ENCODE results near the gene STYX.
A peak's percentile ranks its signal among the peaks of the same experiment; 100 is the strongest.

Gene STYX

DNA sequence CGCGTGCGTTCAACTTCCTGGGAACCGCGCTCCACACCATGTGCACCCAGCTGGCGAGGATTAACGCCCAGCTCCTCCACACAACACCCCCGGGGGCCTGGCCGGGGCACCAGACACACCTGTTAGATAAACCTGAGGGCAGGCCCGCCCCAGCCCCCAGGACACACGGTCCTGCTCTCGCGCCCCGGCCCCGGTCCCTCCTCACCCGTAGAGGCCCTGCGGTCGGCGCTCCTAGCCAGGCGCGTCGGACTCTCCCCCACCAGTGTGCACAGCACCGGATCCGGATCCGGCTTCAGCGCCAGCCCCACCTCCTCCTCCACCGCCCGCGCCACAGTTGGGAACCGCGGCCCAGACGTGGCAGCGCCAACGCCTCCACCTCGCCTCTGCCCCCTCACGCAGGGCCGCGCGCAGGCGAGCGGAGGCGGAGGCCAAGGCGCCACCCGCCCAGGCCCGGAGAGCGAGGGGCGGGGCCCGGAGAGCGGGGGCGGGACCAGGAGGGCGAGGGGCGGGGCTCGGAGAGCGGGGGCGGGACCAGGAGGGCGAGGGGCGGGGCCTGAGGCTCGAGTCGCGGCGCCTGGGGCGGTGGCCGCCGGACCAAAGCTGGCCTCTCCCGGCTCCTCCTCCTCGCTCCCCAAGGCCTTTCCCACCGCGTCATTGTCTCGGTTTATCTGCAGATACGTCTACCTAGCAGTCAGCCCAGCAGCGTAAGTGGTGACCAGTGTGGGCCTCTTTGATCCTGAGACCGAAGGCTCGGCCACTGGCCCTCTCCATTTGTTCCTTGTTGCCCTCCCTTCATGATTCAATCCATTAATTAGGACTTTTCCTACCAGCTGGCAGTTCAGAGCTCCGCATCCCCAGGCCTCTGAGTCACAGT lies 61.5 kb downstream of the STYX start, which contains the start of gene GNPNAT1:
TSS of gene GNPNAT1 (minus strand) at position 385 of the 874 bp plus-strand sequence. CDS start 6,957 bp downstream, outside the sequence.
- peak; percentile 91 for DNase-seq

DNA sequence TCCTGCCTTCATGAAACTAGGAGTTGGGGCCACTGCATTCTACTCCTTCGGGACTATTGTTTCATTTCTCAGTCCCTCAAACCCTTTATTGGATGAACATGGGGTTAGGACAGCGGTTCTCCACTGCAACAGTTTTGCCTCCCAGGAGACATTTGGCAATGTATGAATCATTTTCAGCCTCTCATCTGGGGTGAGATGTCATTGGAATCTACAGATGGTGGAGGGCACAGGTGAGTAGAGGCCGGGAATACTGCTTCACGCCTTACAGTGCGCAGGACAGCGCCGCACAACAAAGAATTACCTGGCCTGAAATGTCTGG lies 62.1 kb downstream of the STYX start:
- DNase-seq = no peak

- no peak for DNase-seq
These were observed 63.1 kb downstream of the STYX start for GRCh38 chr14:52793061-52793460.

DNA sequence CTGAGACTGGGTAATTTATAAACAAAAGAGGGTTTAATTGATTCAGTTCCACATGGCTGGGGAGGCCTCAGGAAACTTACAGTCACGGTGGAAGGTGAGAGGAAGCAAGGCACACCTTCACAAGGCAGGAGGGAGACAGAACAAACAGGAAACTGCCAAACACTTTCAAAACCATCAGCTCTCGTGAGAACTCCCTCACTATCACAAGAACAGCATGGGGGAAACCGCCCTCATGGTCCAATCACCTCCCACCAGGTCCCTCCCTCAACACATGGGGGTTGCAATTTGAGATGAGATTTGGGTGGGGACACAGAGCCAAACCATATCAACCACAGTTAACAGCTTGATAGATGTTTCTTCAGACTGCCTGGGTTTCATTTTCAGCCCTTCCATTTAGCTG lies 67.7 kb downstream of the STYX start:
- DNase-seq = no peak

DNA sequence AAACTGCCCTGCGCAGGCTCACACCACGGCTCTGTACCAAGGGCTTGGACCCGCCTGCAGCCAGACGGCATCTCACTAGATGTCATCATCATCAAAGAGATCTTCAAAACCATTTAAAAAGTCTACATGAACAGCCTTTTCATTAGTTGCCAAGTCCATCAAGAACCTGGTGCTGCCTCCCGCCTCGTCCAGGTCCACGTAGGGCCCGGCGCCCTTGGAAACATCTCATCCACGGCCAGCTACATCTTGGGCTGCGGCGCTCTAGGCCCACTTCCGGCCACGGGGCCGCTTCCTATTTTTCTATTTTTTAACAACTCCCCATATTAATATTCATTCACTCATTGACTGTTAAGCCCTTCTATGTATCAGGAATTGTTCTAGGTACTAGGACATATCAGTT lies 68.9 kb downstream of the STYX start:
- no peak for DNase-seq

GRCh38 chr14:52801014-52801712 lies 71.2 kb downstream of the STYX start:
- no peak for DNase-seq

GRCh38 chr14:52802597-52802996 lies 72.6 kb downstream of the STYX start:
- DNase-seq = no peak

DNA sequence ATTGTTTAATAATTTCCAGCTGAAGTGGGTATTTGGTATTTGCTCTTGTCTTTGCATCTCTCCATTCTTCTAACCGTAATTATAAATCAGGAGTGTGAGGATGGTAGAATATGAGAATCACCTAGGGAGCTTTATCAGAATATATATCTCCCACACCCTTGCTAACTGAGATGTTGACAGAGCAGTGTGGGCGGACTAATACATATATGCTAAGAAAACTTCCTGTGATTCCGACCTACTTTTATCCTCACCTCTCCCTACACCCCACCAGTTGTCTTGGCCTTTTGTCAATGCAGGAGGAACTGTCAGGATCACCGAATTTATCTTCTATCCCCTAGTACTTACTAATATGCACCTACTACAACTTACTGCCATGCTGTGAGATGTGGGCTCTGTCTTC lies 76.1 kb downstream of the STYX start:
- no peak for DNase-seq

- DNase-seq = no peak
These were observed 78.1 kb downstream of the STYX start for GRCh38 chr14:52808101-52808500.

DNA sequence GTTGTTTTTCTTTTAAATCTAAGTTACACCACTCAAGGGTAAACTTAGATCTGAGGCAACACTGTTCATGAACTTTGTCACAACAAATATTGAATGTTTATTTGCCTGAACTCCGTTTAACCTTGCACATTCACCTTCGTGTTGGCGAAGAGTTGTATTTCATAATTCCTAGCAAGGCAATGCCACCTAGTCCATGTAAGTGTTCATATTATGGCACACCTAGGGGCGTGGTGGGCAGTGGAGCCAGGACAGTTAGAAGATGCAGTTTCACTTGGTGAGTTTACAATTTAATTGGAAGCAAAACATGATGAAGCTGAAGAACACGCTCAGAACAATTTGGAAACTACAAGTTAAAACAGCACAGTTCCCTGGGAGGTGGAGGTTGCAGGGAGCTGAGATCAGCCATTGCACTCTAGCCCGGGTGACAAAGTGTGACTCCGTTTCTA lies 91.9 kb downstream of the STYX start:
- no peak for DNase-seq

- DNase-seq = no peak
These were observed 94.5 kb downstream of the STYX start for GRCh38 chr14:52824462-52824861.
